GM23338 (cell line): ENCODE results near the gene SRSF4.

Source experiments
- CREB1 ChIP-seq: fragments of 250-450 bp; sonication (Bioruptor Pico); IDR thresholded peaks from 2 replicates; pipeline ENCODE4 v1.5.0; 2020; ENCODE audit warnings: low read depth, mild to moderate bottlenecking, moderate library complexity
- CTCF ChIP-seq, 2 experiments: fragments of 200-600 bp in 1 of 2; sonication (generic) in 1 of 2; conservative IDR thresholded peaks; 2 replicates each; pipeline versions ENCODE4 v1.5.1 to v1.6.1; 2016 to 2017; ENCODE audit warnings: antibody characterized with exemption in 2 of 2, low read depth in 2 of 2, mild to moderate bottlenecking in 2 of 2, moderate library complexity in 1 of 2
- ETS1 ChIP-seq: IDR thresholded peaks from 2 replicates; pipeline ENCODE4 v1.6.1; 2016; ENCODE audit warnings: antibody characterized with exemption
- EZH2 ChIP-seq: fragments of 200-600 bp; sonication (generic); IDR thresholded peaks from one replicate; pipeline ENCODE4 v1.8.0; 2017; ENCODE audit warnings: antibody characterized with exemption, mild to moderate bottlenecking, low read depth; ENCODE audit not compliant: unreplicated experiment
- EZH2phosphoT487 ChIP-seq: fragments of 200-600 bp; sonication (generic); IDR thresholded peaks from one replicate; pipeline ENCODE4 v1.8.1; 2018; ENCODE audit warnings: antibody characterized with exemption; ENCODE audit not compliant: unreplicated experiment
- JUNB ChIP-seq: IDR thresholded peaks from one replicate; pipeline ENCODE4 v1.6.1; 2016; ENCODE audit warnings: antibody characterized with exemption; ENCODE audit not compliant: unreplicated experiment
- NANOG ChIP-seq: IDR thresholded peaks from 2 replicates; pipeline ENCODE4 v1.6.1; 2016; ENCODE audit warnings: antibody characterized with exemption, borderline replicate concordance
- POLR2AphosphoS5 ChIP-seq: IDR thresholded peaks from 2 replicates; pipeline ENCODE4 v1.6.1; 2016; ENCODE audit warnings: antibody characterized with exemption, low read depth
- REST ChIP-seq: IDR thresholded peaks from one replicate; pipeline ENCODE4 v1.6.1; 2018; ENCODE audit warnings: antibody characterized with exemption; ENCODE audit not compliant: unreplicated experiment
- ZNF114 ChIP-seq: fragments of 250-450 bp; sonication (Bioruptor Pico); IDR thresholded peaks from 2 replicates; pipeline ENCODE4 v1.5.0; 2020; ENCODE audit warnings: mild to moderate bottlenecking, moderate library complexity
- ZNF331 ChIP-seq: fragments of 250-450 bp; sonication (Bioruptor Pico); IDR thresholded peaks from 2 replicates; pipeline ENCODE4 v1.5.0; 2020; ENCODE audit warnings: low read depth, mild to moderate bottlenecking, moderate library complexity

GRCh38 chr1:29169976-29170375 is 11.7 kb downstream of the SRSF4 start:
- TF ChIP-seq CTCF (conservative IDR thresholded peaks at IDR 0.05; ENCODE audit: low read depth in 2 of 2) (no peak), EZH2 (no peak), POLR2AphosphoS5 (no peak), EZH2phosphoT487 (no peak), REST (no peak), ZNF114 (CRISPR knock-in tag) (no peak), ETS1 (no peak), JUNB (no peak), NANOG (no peak), CREB1 (no peak), ZNF331 (CRISPR knock-in tag) (no peak)
